Measurements from ENCODE around the gene DOCK9. TPM values are rescaled to one million over a fixed set of nuclear protein-coding genes. Genes with fewer than 3 reads are reported as not detected.
A peak's percentile ranks its signal among the peaks of the same experiment; 100 is the strongest.

DOCK9 gene
- total RNA-seq, 1 donor from 2014 or later, result 339 TPM

GRCh38 chr13:99003851-99004471, 26.1 kb upstream of the DOCK9 start:
- DNase-seq (ENCODE audit: low spot score), result no peak
- Mint-ChIP-seq H3K4me3 (ENCODE audit: unreplicated experiment) (peak overlapping the region; percentile 40), H3K9me3 (ENCODE audit: unreplicated experiment) (peaks cover 5% of the 10 kb centered on the region), H3K27ac (ENCODE audit: unreplicated experiment) (peak overlapping the region; percentile 94), H3K36me3 (ENCODE audit: low read depth, unreplicated experiment) (peaks cover 25% of the 10 kb centered on the region), H3K4me1 (ENCODE audit: unreplicated experiment) (peaks cover 74% of the 10 kb centered on the region), H3K27me3 (ENCODE audit: unreplicated experiment) (peaks cover 5% of the 10 kb centered on the region)
- TF ChIP-seq CTCF (IDR thresholded peaks at IDR 0.05; ENCODE audit: unreplicated experiment), result no peak

- peaks cover 27% of the 10 kb centered on the region for H3K36me3 Mint-ChIP-seq (ENCODE audit: low read depth, unreplicated experiment)
- H3K4me1 Mint-ChIP-seq (ENCODE audit: unreplicated experiment), result peaks cover 78% of the 10 kb centered on the region
- no peak for TF ChIP-seq CTCF (IDR thresholded peaks at IDR 0.05; ENCODE audit: unreplicated experiment)
- H3K27ac Mint-ChIP-seq (ENCODE audit: unreplicated experiment), result peak overlapping the region; percentile 94
- peak overlapping the region; percentile 40 for H3K4me3 Mint-ChIP-seq (ENCODE audit: unreplicated experiment)
- H3K9me3 Mint-ChIP-seq (ENCODE audit: unreplicated experiment), result peaks cover 5% of the 10 kb centered on the region
- peaks cover 8% of the 10 kb centered on the region for H3K27me3 Mint-ChIP-seq (ENCODE audit: unreplicated experiment)
- no peak for DNase-seq (ENCODE audit: low spot score)
These were observed 25.3 kb upstream of the DOCK9 start for GRCh38 chr13:99003186-99003585.

- Mint-ChIP-seq H3K4me3 (ENCODE audit: unreplicated experiment) (peak overlapping the region; percentile 12), H3K4me1 (ENCODE audit: unreplicated experiment) (peaks cover 87% of the 10 kb centered on the region), H3K36me3 (ENCODE audit: low read depth, unreplicated experiment) (peaks cover 27% of the 10 kb centered on the region), H3K27ac (ENCODE audit: unreplicated experiment) (peak overlapping the region; percentile 36), H3K9me3 (ENCODE audit: unreplicated experiment) (peaks cover 5% of the 10 kb centered on the region), H3K27me3 (ENCODE audit: unreplicated experiment) (peaks cover 8% of the 10 kb centered on the region)
- TF ChIP-seq CTCF (IDR thresholded peaks at IDR 0.05; ENCODE audit: unreplicated experiment), result no peak
- DNase-seq (ENCODE audit: low spot score), result no peak
These were observed 24.4 kb upstream of the DOCK9 start for GRCh38 chr13:99002172-99002710.

GRCh38 chr13:99000137-99000536, 22.3 kb upstream of the DOCK9 start:
- H3K27me3 Mint-ChIP-seq (ENCODE audit: unreplicated experiment), result peaks cover 8% of the 10 kb centered on the region
- H3K4me1 Mint-ChIP-seq (ENCODE audit: unreplicated experiment), result peaks cover 87% of the 10 kb centered on the region
- peaks cover 5% of the 10 kb centered on the region for H3K9me3 Mint-ChIP-seq (ENCODE audit: unreplicated experiment)
- TF ChIP-seq CTCF (IDR thresholded peaks at IDR 0.05; ENCODE audit: unreplicated experiment), result no peak
- no peak overlapping the region for H3K4me3 Mint-ChIP-seq (ENCODE audit: unreplicated experiment)
- H3K36me3 Mint-ChIP-seq (ENCODE audit: low read depth, unreplicated experiment), result peaks cover 28% of the 10 kb centered on the region
- DNase-seq (ENCODE audit: low spot score), result no peak
- no peak overlapping the region for H3K27ac Mint-ChIP-seq (ENCODE audit: unreplicated experiment)

GRCh38 chr13:98999639-98999952, 21.7 kb upstream of the DOCK9 start:
- peaks cover 8% of the 10 kb centered on the region for H3K27me3 Mint-ChIP-seq (ENCODE audit: unreplicated experiment)
- no peak for TF ChIP-seq CTCF (IDR thresholded peaks at IDR 0.05; ENCODE audit: unreplicated experiment)
- H3K4me1 Mint-ChIP-seq (ENCODE audit: unreplicated experiment), result peaks cover 84% of the 10 kb centered on the region
- no peak overlapping the region for H3K4me3 Mint-ChIP-seq (ENCODE audit: unreplicated experiment)
- peaks cover 5% of the 10 kb centered on the region for H3K9me3 Mint-ChIP-seq (ENCODE audit: unreplicated experiment)
- no peak overlapping the region for H3K27ac Mint-ChIP-seq (ENCODE audit: unreplicated experiment)
- peaks cover 30% of the 10 kb centered on the region for H3K36me3 Mint-ChIP-seq (ENCODE audit: low read depth, unreplicated experiment)
- DNase-seq (ENCODE audit: low spot score), result no peak

Measured in endothelial cell (in vitro differentiated cells).